Measurements from ENCODE around the gene CSNK1E. TPM values are rescaled to one million over a fixed set of nuclear protein-coding genes. Genes with fewer than 3 reads are reported as not detected.

The CSNK1E gene
- total and polyA plus RNA-seq, 2 of the 4 experiments (the other 2 are of a cell fraction), result 116 to 276 TPM

- in situ Hi-C loops (cut with MboI; ENCODE audit: low sequenced_read_pairs), result no loop called here
- no peaks in the 10 kb centered on the region for H3K27me3 ChIP-seq (ENCODE audit: control insufficient read depth, insufficient read depth, low read length)
- BruUV-seq (replicated peaks), result no TSS peak
- H4K8ac ChIP-seq (ENCODE audit: low read depth in 2 of 2, low read length in 2 of 2), result no peak overlapping the region
- no peak overlapping the region for H3K56ac ChIP-seq (ENCODE audit: extremely low read depth, insufficient read depth, low read length)
- intact Hi-C loops (cut with micrococcal nuclease), result no loop called here
- no peak overlapping the region for H2AK5ac ChIP-seq (ENCODE audit: low read depth, low read length)
- no peak overlapping the region for H3K27ac ChIP-seq (ENCODE audit: insufficient read depth, low read length)
- no peak overlapping the region for H3K4ac ChIP-seq (ENCODE audit: low read depth, low read length)
- no peak overlapping the region for H4K91ac ChIP-seq (ENCODE audit: insufficient read depth, low read depth, low read length)
- no peak overlapping the region for H3K23ac ChIP-seq (ENCODE audit: low read depth, low read length)
- DNase-seq (no peak), ATAC-seq (ENCODE audit: low read depth) (no peak)
- H2BK120ac ChIP-seq (ENCODE audit: low read depth, low read length), result no peak overlapping the region
- H2AFZ ChIP-seq (replicated peaks; ENCODE audit: low read length, poor library complexity), result no peak overlapping the region
- H3K9ac ChIP-seq (ENCODE audit: low read depth, low read length), result no peak overlapping the region
- H4K20me1 ChIP-seq (ENCODE audit: insufficient read depth, low read length), result no peaks in the 10 kb centered on the region
- H4K5ac ChIP-seq (ENCODE audit: low read depth, low read length), result no peak overlapping the region
- no peak overlapping the region for H2AK9ac ChIP-seq (replicated peaks; ENCODE audit: low read depth, low read length, poor library complexity)
- no peaks in the 10 kb centered on the region for H3K4me1 ChIP-seq (ENCODE audit: control insufficient read depth, insufficient read depth, low read length)
- H3K14ac ChIP-seq (replicated peaks; ENCODE audit: low read depth, low read length), result no peak overlapping the region
- H3K18ac ChIP-seq (ENCODE audit: low read depth, low read length), result no peak overlapping the region
- H3K36me3 ChIP-seq (ENCODE audit: control insufficient read depth, insufficient read depth, low read length), result no peaks in the 10 kb centered on the region
- TF ChIP-seq ELK1 (IDR thresholded peaks at IDR 0.05; ENCODE audit: borderline replicate concordance, low read depth, low read length) (no peak), MXI1 (IDR thresholded peaks at IDR 0.05; ENCODE audit: borderline replicate concordance, low read depth, low read length) (no peak), BHLHE40 (IDR thresholded peaks at IDR 0.05; ENCODE audit: low read depth, low read length) (no peak), RCOR1 (IDR thresholded peaks at IDR 0.05; ENCODE audit: insufficient replicate concordance, low read length) (no peak), CTCF (conservative IDR thresholded peaks at IDR 0.05; ENCODE audit: low read depth, low read length) (no peak), POLR2A (IDR thresholded peaks at IDR 0.05; ENCODE audit: low read depth, low read length) (no peak), RAD21 (IDR thresholded peaks at IDR 0.05; ENCODE audit: low read length) (no peak), SMC3 (IDR thresholded peaks at IDR 0.05; ENCODE audit: low read depth, low read length) (no peak), MAZ (IDR thresholded peaks at IDR 0.05; ENCODE audit: borderline replicate concordance, low read depth, low read length) (no peak), MAFK (IDR thresholded peaks at IDR 0.05; ENCODE audit: low read depth, low read length) (no peak), NFE2L2 (IDR thresholded peaks at IDR 0.05; ENCODE audit: low read depth, low read length) (no peak), FOS (IDR thresholded peaks at IDR 0.05; ENCODE audit: low read depth, low read length) (no peak), CEBPB (IDR thresholded peaks at IDR 0.05; ENCODE audit: low read depth, low read length) (no peak), RFX5 (IDR thresholded peaks at IDR 0.05; ENCODE audit: low read depth, low read length) (no peak)
- ChIA-PET CTCF (no interaction called here), POLR2A (ENCODE audit: unreplicated experiment) (no interaction called here)
- dilution Hi-C loops (cut with HindIII; ENCODE audit: low sequenced_read_pairs, unreplicated experiment), result no loop called here
- no peak overlapping the region for H2BK20ac ChIP-seq (ENCODE audit: low read depth, low read length)
- WGBS, 2 experiments (ENCODE audit: extremely low coverage in 2 of 2, insufficient read length in 1 of 2), result 100% methylated on average over 1 of the region's 6 CpGs; no CpG with 5 or more reads in 1 of the 2 experiments
- H3K4me3 ChIP-seq (ENCODE audit: insufficient read depth, low read depth, low read length), result no peak overlapping the region
- H3K79me1 ChIP-seq (ENCODE audit: low read depth in 1 of 2, low read length in 2 of 2), result no peaks in the 10 kb centered on the region
- no peak overlapping the region for H3K4me2 ChIP-seq (ENCODE audit: low read depth, low read length)
- peaks cover 6% of the 10 kb centered on the region; the same call in 1 of the 2 replicates for H3K9me1 ChIP-seq (ENCODE audit: insufficient read depth, low read length)
- H3K9me3 ChIP-seq (ENCODE audit: control insufficient read depth, insufficient read depth, low read length), result no peaks in the 10 kb centered on the region
- H2BK15ac ChIP-seq (ENCODE audit: low read depth, low read length), result no peak overlapping the region
- no peak overlapping the region for H2BK5ac ChIP-seq (ENCODE audit: low read depth, low read length, poor library complexity, severe bottlenecking)
Observed at GRCh38 chr22:38345782-38346181, 28.5 kb upstream of the CSNK1E start.

Data from IMR-90 (cell line).